H1 (cell line): ENCODE results near the gene ABCA5. TPM values are rescaled to one million over a fixed set of nuclear protein-coding genes. Genes with fewer than 3 reads are reported as not detected.

Source experiments
- CTCF ChIA-PET: fragments of 300-600 bp; sonication (Branson Sonifier 250); formaldehyde crosslinking; loops from one replicate; lab custom pipeline; 2021; ENCODE audit not compliant: partially characterized antibody; lab: Charles Lee
- POLR2A ChIA-PET: fragments of 300-600 bp; sonication (Branson Sonifier 250); formaldehyde crosslinking; loops from one replicate; lab custom pipeline; 2021; ENCODE audit warnings: inconsistent platforms; ENCODE audit not compliant: partially characterized antibody; lab: Charles Lee
- DNase-seq, 2 experiments: peaks; one replicate each; pipeline versions ENCODE4 v3.0.0 to v3.0.0-alpha.2; 2010 to 2022; ENCODE audit warnings: low spot score in 2 of 2, low read depth in 1 of 2, mixed read lengths in 1 of 2
- FAIRE-seq: peaks from 2 replicates; lab custom pipeline; 2011; peaks lifted over from hg19 to GRCh38; lab: Jason Lieb, UNC
- H2AFZ ChIP-seq: 2 replicates; pipeline ENCODE4 v1.8.1; 2012; ENCODE audit warnings: low read length, inconsistent platforms
- H2AK5ac ChIP-seq: 2 replicates; pipeline ENCODE4 v1.6.1; 2013; ENCODE audit warnings: low read depth, low read length
- H2BK120ac ChIP-seq: replicated peaks from 2 replicates; pipeline ENCODE3; 2013; ENCODE audit warnings: low read depth, low read length, inconsistent platforms
- H2BK12ac ChIP-seq: 2 replicates; pipeline ENCODE4 v1.6.1; 2013; ENCODE audit warnings: low read depth, low read length
- H2BK15ac ChIP-seq: 2 replicates; pipeline ENCODE4 v1.6.1; 2013; ENCODE audit warnings: low read length
- H2BK20ac ChIP-seq: 2 replicates; pipeline ENCODE4 v1.6.1; 2013; ENCODE audit warnings: low read length
- H2BK5ac ChIP-seq: 2 replicates; pipeline ENCODE4 v1.6.1; 2013; ENCODE audit warnings: low read depth, low read length
- H3K14ac ChIP-seq: 2 replicates; pipeline ENCODE4 v1.6.1; 2013; ENCODE audit warnings: inconsistent platforms; ENCODE audit not compliant: insufficient read length
- H3K18ac ChIP-seq: 2 replicates; pipeline ENCODE4 v1.6.1; 2013; ENCODE audit warnings: low read length; ENCODE audit errors: extremely low read depth
- H3K23ac ChIP-seq: 2 replicates; pipeline ENCODE4 v1.6.1; 2013; ENCODE audit warnings: inconsistent platforms; ENCODE audit not compliant: insufficient read length
- H3K23me2 ChIP-seq: 2 replicates; pipeline ENCODE4 v1.6.1; 2013; ENCODE audit warnings: low read depth, low read length
- H3K27ac ChIP-seq: 2 replicates; pipeline ENCODE4 v1.6.1; 2011; ENCODE audit warnings: low read depth, low read length, inconsistent platforms
- H3K27me3 ChIP-seq, 4 experiments: replicated peaks in 1 of 4; 1 replicate in 1 of 4; 2 replicates in 3 of 4; pipeline versions ENCODE4 v1.6.1 to v1.8.1; 2011 to 2013; ENCODE audit warnings: low read length in 3 of 4, mild to moderate bottlenecking in 3 of 4, inconsistent platforms in 2 of 4, mixed read lengths in 2 of 4, moderate library complexity in 1 of 4; ENCODE audit not compliant: control insufficient read depth in 3 of 4, insufficient read depth in 3 of 4; ENCODE audit errors: extremely low read depth in 1 of 4
- H3K36me3 ChIP-seq, 4 experiments: 2 replicates each; pipeline versions ENCODE4 v1.6.1 to v1.8.1; 2011 to 2013; ENCODE audit warnings: mild to moderate bottlenecking in 4 of 4, low read length in 3 of 4, moderate library complexity in 2 of 4, control low read depth in 1 of 4, inconsistent platforms in 1 of 4; ENCODE audit not compliant: insufficient read depth in 4 of 4, control insufficient read depth in 2 of 4
- H3K4ac ChIP-seq: replicated peaks from 2 replicates; pipeline ENCODE3; 2013; ENCODE audit warnings: low read length, low read depth, mixed read lengths, inconsistent platforms; ENCODE audit not compliant: insufficient read length
- H3K4me1 ChIP-seq, 4 experiments: replicated peaks in 1 of 4; 1 replicate in 1 of 4; 2 replicates in 3 of 4; pipeline versions ENCODE4 v1.6.1 to v1.8.1; 2011 to 2013; ENCODE audit warnings: low read length in 3 of 4, inconsistent platforms in 2 of 4, mixed read lengths in 1 of 4; ENCODE audit not compliant: insufficient read depth in 4 of 4, control insufficient read depth in 3 of 4
- H3K4me2 ChIP-seq, 2 experiments: 2 replicates each; pipeline versions ENCODE4 v1.6.1 to v1.8.1; 2011 to 2013; ENCODE audit warnings: low read depth in 2 of 2, low read length in 2 of 2, control low read depth in 1 of 2, inconsistent platforms in 1 of 2, mild to moderate bottlenecking in 1 of 2; ENCODE audit not compliant: insufficient read depth in 1 of 2
- H3K4me3 ChIP-seq, 4 experiments: fragments of 200-600, 300-600 bp in 1 of 4; sonication (generic), shearing (Covaris generic), sonication (Bioruptor Twin) in 1 of 4; 2 replicates each; pipeline versions ENCODE4 v1.5.1 to v1.8.1; 2011 to 2016; ENCODE audit warnings: low read length in 4 of 4, low read depth in 3 of 4, control low read depth in 2 of 4, inconsistent platforms in 2 of 4, mild to moderate bottlenecking in 2 of 4, mixed read lengths in 1 of 4, moderate library complexity in 1 of 4; ENCODE audit not compliant: insufficient read depth in 2 of 4; ENCODE audit errors: extremely low read depth in 1 of 4
- H3K56ac ChIP-seq: replicated peaks from 2 replicates; pipeline ENCODE3; 2013; ENCODE audit warnings: low read depth, mild to moderate bottlenecking, mixed read lengths, low read length, inconsistent platforms; ENCODE audit not compliant: insufficient read length
- H3K79me1 ChIP-seq: 2 replicates; pipeline ENCODE4 v1.6.1; 2013; ENCODE audit warnings: low read depth, low read length, control low read depth
- H3K79me2 ChIP-seq, 2 experiments: 2 replicates each; pipeline versions ENCODE4 v1.6.1 to v1.8.1; 2012 to 2013; ENCODE audit warnings: low read length in 2 of 2, mild to moderate bottlenecking in 2 of 2, inconsistent platforms in 1 of 2; ENCODE audit not compliant: insufficient read depth in 2 of 2, control insufficient read depth in 1 of 2
- H3K9ac ChIP-seq, 4 experiments: replicated peaks in 1 of 4; 1 replicate in 1 of 4; 2 replicates in 3 of 4; pipeline versions ENCODE4 v1.6.1 to v1.8.1; 2011 to 2013; ENCODE audit warnings: low read depth in 3 of 4, low read length in 3 of 4, control low read depth in 2 of 4, mild to moderate bottlenecking in 2 of 4, moderate library complexity in 2 of 4, inconsistent platforms in 1 of 4; ENCODE audit errors: extremely low read depth in 1 of 4
- H3K9me3 ChIP-seq, 2 experiments: 2 replicates each; pipeline versions ENCODE4 v1.6.1 to v1.8.1; 2012 to 2013; ENCODE audit warnings: mild to moderate bottlenecking in 2 of 2, moderate library complexity in 2 of 2, control low read depth in 1 of 2, inconsistent platforms in 1 of 2, low read depth in 1 of 2, low read length in 1 of 2, mixed read lengths in 1 of 2; ENCODE audit not compliant: insufficient read depth in 2 of 2
- H4K20me1 ChIP-seq, 2 experiments: replicated peaks in 1 of 2; 2 replicates each; pipeline versions ENCODE3 to v1.8.1; 2011 to 2013; ENCODE audit warnings: inconsistent platforms in 2 of 2, low read length in 2 of 2, mild to moderate bottlenecking in 1 of 2; ENCODE audit not compliant: insufficient read depth in 2 of 2, control insufficient read depth in 1 of 2
- H4K5ac ChIP-seq: 2 replicates; pipeline ENCODE4 v1.6.1; 2013; ENCODE audit warnings: low read length, low read depth, mixed read lengths, inconsistent platforms; ENCODE audit not compliant: insufficient read length
- H4K8ac ChIP-seq: 2 replicates; pipeline ENCODE4 v1.8.0; 2013; ENCODE audit warnings: mild to moderate bottlenecking, moderate library complexity, low read length, inconsistent platforms; ENCODE audit not compliant: insufficient read depth; ENCODE audit errors: extremely low read depth
- H4K91ac ChIP-seq: replicated peaks from 2 replicates; pipeline ENCODE3; 2013; ENCODE audit warnings: low read length, mixed read lengths, inconsistent platforms; ENCODE audit not compliant: insufficient read length
- CHD1 ChIP-seq: IDR thresholded peaks from 2 replicates; pipeline ENCODE4 v1.6.1; 2012; ENCODE audit warnings: low read depth, low read length, improper control_type of control experiment
- JUN ChIP-seq: IDR thresholded peaks from 2 replicates; pipeline ENCODE4 v1.6.1; 2011; ENCODE audit warnings: low read depth, mild to moderate bottlenecking, improper control_type of control experiment, low read length
- KDM1A ChIP-seq: fragments of 200-600, 300-600 bp; sonication (generic); IDR thresholded peaks from 2 replicates; pipeline ENCODE4 v1.7.1; 2016; ENCODE audit warnings: mild to moderate bottlenecking, low read length, borderline replicate concordance
- PHF8 ChIP-seq: fragments of 200-600 bp; sonication (generic); conservative IDR thresholded peaks from 2 replicates; pipeline ENCODE4 v1.7.1; 2012; ENCODE audit warnings: low read depth, mild to moderate bottlenecking, inconsistent platforms, low read length, moderate library complexity
- POLR2A ChIP-seq, 2 experiments: IDR thresholded peaks; 1 replicate in 1 of 2; 2 replicates in 1 of 2; pipeline ENCODE4 v1.6.1; 2011; ENCODE audit warnings: low read depth in 2 of 2, low read length in 2 of 2, mild to moderate bottlenecking in 2 of 2; ENCODE audit errors: control extremely low read depth in 1 of 2
- SAP30 ChIP-seq: fragments of 300-600 bp; sonication (generic); IDR thresholded peaks from 2 replicates; pipeline ENCODE4 v1.7.1; 2012; ENCODE audit warnings: low read length, moderate library complexity, mild to moderate bottlenecking, inconsistent platforms; ENCODE audit not compliant: insufficient read depth, insufficient replicate concordance
- SP2 ChIP-seq: IDR thresholded peaks from 2 replicates; pipeline ENCODE4 v1.6.1; 2012; ENCODE audit warnings: mild to moderate bottlenecking, low read length, inconsistent platforms
- SRF ChIP-seq: IDR thresholded peaks from 2 replicates; pipeline ENCODE4 v1.6.1; 2011; ENCODE audit warnings: mild to moderate bottlenecking, low read depth, low read length, moderate library complexity
- TAF1 ChIP-seq: IDR thresholded peaks from 2 replicates; pipeline ENCODE4 v1.6.1; 2011; ENCODE audit warnings: mild to moderate bottlenecking, low read depth, low read length
- ZNF274 ChIP-seq: IDR thresholded peaks from 2 replicates; pipeline ENCODE4 v1.7.0; 2012; ENCODE audit warnings: low read length, borderline replicate concordance; ENCODE audit errors: extremely low read depth
- WGBS, 2 experiments: shearing (Covaris generic) in 1 of 2; methylation state at CpG; one replicate each; pipeline versions ENCODE4 v1.1.6 to v1.1.7; 2013 to 2015; ENCODE audit warnings: low lambda C conversion rate in 2 of 2, mixed read lengths in 2 of 2, inconsistent platforms in 1 of 2, low coverage in 1 of 2, missing lambda C conversion rate in 1 of 2; ENCODE audit not compliant: insufficient replicate concordance in 2 of 2, insufficient coverage in 1 of 2, insufficient read length in 1 of 2; ENCODE audit errors: extremely low coverage in 1 of 2, missing lambda C conversion rate in 1 of 2; 5-methylcytosine and 5-hydroxymethylcytosine counted together
- polyA plus RNA-seq, 7 experiments: library from polyadenylated mRNA; depleted of rRNA in 3 of 7; stranded (reverse) in 5 of 7; unstranded in 2 of 7; fragments of >200 nt in 5 of 7; fragments of 200-250 nt in 2 of 7; gene quantifications; 1 replicate in 5 of 7; 2 replicates in 1 of 7; 4 replicates in 1 of 7; pipeline versions ENCODE4 v1.2.1 to v1.2.3, GENCODE V29; 2011 to 2013; ENCODE audit warnings: missing spikeins in 2 of 7, mixed read lengths in 2 of 7
- total RNA-seq: library from RNA; stranded (reverse); fragmentation: NEBNext Ultra II Directional; extraction: Animal tissue kit (Norgen Biotek cat#: 25700); gene quantifications from 2 replicates; pipeline ENCODE4 v1.2.1, GENCODE V29; 2021

Gene ABCA5
- total and polyA plus RNA-seq, 2 of the 8 experiments (the other 6 are each of a cell fraction or from before 2014, with no cell fraction given): 1.3 to 4.1 TPM

DNA sequence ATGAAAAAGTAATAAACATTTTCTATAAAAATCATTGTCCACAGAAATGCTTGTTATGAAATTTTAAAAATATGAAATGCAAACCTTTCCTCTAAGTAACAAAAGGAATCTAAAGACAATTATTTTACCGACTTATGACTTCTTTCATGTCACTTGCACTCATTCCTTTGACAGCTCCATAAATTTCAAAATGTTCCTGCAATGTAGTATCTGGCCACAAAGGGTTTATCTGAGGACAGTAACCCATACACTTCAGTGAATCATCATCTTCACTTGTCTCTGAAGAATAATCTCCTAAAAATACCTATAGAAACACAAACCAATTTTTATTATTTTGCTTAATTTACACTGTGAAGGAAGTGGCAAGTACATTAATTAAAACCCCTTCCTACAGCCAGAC lies 72.7 kb downstream of the ABCA5 start:
- H3K4me1 ChIP-seq: no peaks in the 10 kb centered on the region

More for the DNA sequence above, 72.7 kb downstream of the ABCA5 start:
- no peak overlapping the region for H4K91ac ChIP-seq
- H2BK15ac ChIP-seq: no peak overlapping the region
- no peak overlapping the region for H2BK5ac ChIP-seq
- no peaks in the 10 kb centered on the region for H3K27me3 ChIP-seq
- 94% methylated on average over 1 of the region's 1 CpG; no CpG with 5 or more reads in 1 of the 2 experiments for WGBS, 2 experiments
- no peak overlapping the region for H3K14ac ChIP-seq
- H4K5ac ChIP-seq: no peak overlapping the region
- no peaks in the 10 kb centered on the region for H3K79me1 ChIP-seq
- no peak overlapping the region for H3K56ac ChIP-seq
- H3K4me3 ChIP-seq: no peak overlapping the region
- no peak for FAIRE-seq
- H4K8ac ChIP-seq: no peak overlapping the region
- POLR2A ChIA-PET: no interaction called here
- no peaks in the 10 kb centered on the region for H3K23me2 ChIP-seq
- CTCF ChIA-PET: interaction anchor here (1.2 to 1.5 kb wide), 2 partner anchors 141 to 478 kb away, joined by 3 read pairs; no protein-coding TSS in a partner anchor
- no peak for TF ChIP-seq SP2
- TF ChIP-seq SAP30: no peak
- no peak for TF ChIP-seq KDM1A
- TF ChIP-seq JUN: no peak
- no peak for TF ChIP-seq PHF8
- no peak for TF ChIP-seq CHD1
- no peak for TF ChIP-seq POLR2A (IDR thresholded peaks at IDR 0.05; ENCODE audit: control extremely low read depth in 1 of 2, low read depth in 2 of 2, low read length in 2 of 2)
- no peak for TF ChIP-seq TAF1
- TF ChIP-seq ZNF274: no peak
- TF ChIP-seq SRF: no peak
- H2BK12ac ChIP-seq: no peak overlapping the region
- no peak overlapping the region for H3K4me2 ChIP-seq
- H3K9ac ChIP-seq: no peak overlapping the region
- no peaks in the 10 kb centered on the region for H4K20me1 ChIP-seq
- H3K36me3 ChIP-seq: no peaks in the 10 kb centered on the region
- H2AFZ ChIP-seq: no peak overlapping the region
- H2AK5ac ChIP-seq: no peak overlapping the region
- H3K4ac ChIP-seq: no peak overlapping the region
- no peak for DNase-seq
- H3K18ac ChIP-seq: no peak overlapping the region
- no peak overlapping the region for H2BK120ac ChIP-seq
- no peak overlapping the region for H3K23ac ChIP-seq
- no peaks in the 10 kb centered on the region for H3K79me2 ChIP-seq
- H3K27ac ChIP-seq: no peak overlapping the region
- H3K9me3 ChIP-seq: no peaks in the 10 kb centered on the region
- H2BK20ac ChIP-seq: no peak overlapping the region
